ELF-1 (cell line): ENCODE data around the gene CDH4.

Experiments
- DNase-seq: peaks from one replicate; pipeline ENCODE4 v3.0.0-alpha.2; 2016; ENCODE audit warnings: low read depth, low spot score

Gene CDH4

GRCh38 chr20:61762886-61763739 lies 511.1 kb downstream of the CDH4 start:
- no peak for DNase-seq

- DNase-seq = no peak
These were observed 511.8 kb downstream of the CDH4 start for GRCh38 chr20:61763740-61764400.

GRCh38 chr20:61764471-61765025 lies 512.5 kb downstream of the CDH4 start:
- DNase-seq = no peak

GRCh38 chr20:61765081-61765870 lies 513.2 kb downstream of the CDH4 start:
- DNase-seq = no peak

- DNase-seq = no peak
These were observed 514.0 kb downstream of the CDH4 start for GRCh38 chr20:61765871-61766654.

GRCh38 chr20:61766921-61767610 lies 515.0 kb downstream of the CDH4 start:
- DNase-seq = no peak

- DNase-seq = no peak
These were observed 515.9 kb downstream of the CDH4 start for GRCh38 chr20:61767761-61768494.

GRCh38 chr20:61768571-61769285 lies 516.7 kb downstream of the CDH4 start:
- no peak for DNase-seq

- DNase-seq = no peak
These were observed 517.3 kb downstream of the CDH4 start for GRCh38 chr20:61769286-61769832.

- no peak for DNase-seq
These were observed 518.1 kb downstream of the CDH4 start for GRCh38 chr20:61770113-61770585.

- no peak for DNase-seq
These were observed 519.8 kb downstream of the CDH4 start for GRCh38 chr20:61771805-61772350.

GRCh38 chr20:61772828-61773631 lies 521.0 kb downstream of the CDH4 start:
- no peak for DNase-seq

GRCh38 chr20:61773926-61774587 lies 522.0 kb downstream of the CDH4 start:
- DNase-seq = no peak

- DNase-seq = no peak
These were observed 523.4 kb downstream of the CDH4 start for GRCh38 chr20:61775423-61775822.

GRCh38 chr20:61776491-61777075 lies 524.5 kb downstream of the CDH4 start:
- no peak for DNase-seq

- no peak for DNase-seq
These were observed 525.9 kb downstream of the CDH4 start for GRCh38 chr20:61777773-61778494.
